SH-SY5Y (cell line): ENCODE data around the gene HEG1.

Source experiments
- GATA2 ChIP-seq: IDR thresholded peaks from 2 replicates; pipeline ENCODE4 v1.6.1; 2011; ENCODE audit warnings: mild to moderate bottlenecking, low read depth, low read length
- GATA3 ChIP-seq: IDR thresholded peaks from 2 replicates; pipeline ENCODE4 v1.6.1; 2011; ENCODE audit warnings: low read depth, mild to moderate bottlenecking, low read length, moderate library complexity

- TF ChIP-seq GATA2 = no peak
- TF ChIP-seq GATA3 = no peak
Measured at GRCh38 chr3:125001557-125002413, 54.0 kb downstream of the HEG1 start.
